ENCODE results near the gene FOXD4L6.
"Not testable (repeated sequence)": the region's sequence is repeated elsewhere in the genome, so short reads cannot be mapped to it uniquely, and the experiment has no call there.

GRCh38 chr9:41110913-41111312 lies 17.6 kb downstream of the FOXD4L6 start:
- TF ChIP-seq CTCF (conservative IDR thresholded peaks at IDR 0.05; ENCODE audit: low read length) = 0 out of 2 replicates have a peak, but pooled peaks have one; percentile 16
- not testable (repeated sequence) for TF ChIP-seq EZH2phosphoT487 (IDR thresholded peaks at IDR 0.05; ENCODE audit: borderline replicate concordance, low read depth, low read length)
